Renal cortex interstitium (tissue), 11 donors: ENCODE results near the gene GPR160. TPM values are rescaled to one million over a fixed set of nuclear protein-coding genes. Genes with fewer than 3 reads are reported as not detected.

Experiments used
- DNase-seq, 11 donors: peaks; one replicate each; pipeline ENCODE4 v3.0.0-alpha.2; 2013; ENCODE audit warnings: low read depth in 9 of 11, low spot score in 4 of 11; ENCODE audit errors: extremely low read depth in 1 of 11
- polyA plus RNA-seq, 3 donors: library from polyadenylated mRNA; unstranded; fragments of 120-200 nt; gene quantifications; one replicate each; pipeline ENCODE4 v1.2.1, GENCODE V29; 2013; ENCODE audit not compliant: insufficient read length in 3 of 3

Gene GPR160
- polyA plus RNA-seq, 3 donors: 25.3 to 43.6 (median 32.5) TPM

GRCh38 chr3:170055209-170055608 is 17.4 kb downstream of the GPR160 start:
- DNase-seq: no peak

DNA sequence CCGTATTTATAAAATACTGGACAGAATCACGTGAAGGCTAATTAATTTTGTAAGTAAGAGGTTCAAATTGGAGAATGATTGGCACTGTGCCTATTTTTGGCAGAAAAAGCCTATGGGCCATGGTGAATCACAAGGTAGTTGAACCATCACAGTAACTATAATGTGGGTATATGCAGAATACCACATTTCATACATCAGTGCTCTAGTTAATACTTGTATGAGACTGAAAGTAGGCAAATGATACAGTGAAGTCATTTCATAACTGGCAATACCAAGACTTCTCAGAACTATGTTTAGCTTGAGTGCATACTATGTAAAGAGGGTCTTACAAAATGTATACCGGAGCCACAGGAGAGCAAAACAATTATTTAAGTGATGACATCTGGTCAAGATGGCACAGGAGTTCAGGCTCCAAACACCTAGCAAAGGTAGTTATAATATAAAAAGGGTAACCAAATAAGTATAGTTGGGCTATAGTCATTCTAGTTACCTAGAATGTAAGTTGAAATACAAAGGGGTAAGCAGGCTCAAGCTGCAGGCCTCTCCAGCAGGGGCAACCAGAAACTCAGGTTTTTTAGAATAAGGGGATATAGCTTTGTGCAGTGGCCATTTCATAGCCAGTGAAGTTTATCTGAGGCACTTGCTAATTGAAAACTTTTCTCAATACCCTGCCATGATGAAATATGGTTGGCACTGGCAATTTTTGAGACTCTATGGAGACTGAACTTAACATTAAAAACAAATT is 19.1 kb downstream of the GPR160 start:
- DNase-seq: no peak

GRCh38 chr3:170057550-170057949 is 19.8 kb downstream of the GPR160 start:
- DNase-seq: no peak

- DNase-seq: no peak
Observed at GRCh38 chr3:170058127-170058526, 20.3 kb downstream of the GPR160 start.

DNA sequence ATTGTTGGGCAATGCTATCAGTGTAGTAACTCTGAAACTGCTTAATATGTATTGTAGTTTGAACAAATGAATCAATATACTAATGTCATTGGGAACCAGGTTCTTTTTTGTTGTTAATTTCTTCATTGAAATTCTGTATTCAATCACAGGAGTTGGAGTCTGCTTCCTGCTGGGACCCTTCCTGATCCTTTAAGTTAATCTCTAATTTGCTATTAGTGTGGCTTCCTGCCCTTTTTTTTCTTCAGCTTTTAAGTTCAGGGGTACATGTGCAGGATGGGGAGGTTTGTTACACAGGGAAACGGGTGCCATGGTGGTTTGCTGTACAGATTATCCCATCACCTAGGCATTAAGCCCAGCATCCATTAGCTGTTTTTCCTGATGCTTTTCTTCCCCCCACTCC is 21.7 kb downstream of the GPR160 start:
- no peak for DNase-seq

DNA sequence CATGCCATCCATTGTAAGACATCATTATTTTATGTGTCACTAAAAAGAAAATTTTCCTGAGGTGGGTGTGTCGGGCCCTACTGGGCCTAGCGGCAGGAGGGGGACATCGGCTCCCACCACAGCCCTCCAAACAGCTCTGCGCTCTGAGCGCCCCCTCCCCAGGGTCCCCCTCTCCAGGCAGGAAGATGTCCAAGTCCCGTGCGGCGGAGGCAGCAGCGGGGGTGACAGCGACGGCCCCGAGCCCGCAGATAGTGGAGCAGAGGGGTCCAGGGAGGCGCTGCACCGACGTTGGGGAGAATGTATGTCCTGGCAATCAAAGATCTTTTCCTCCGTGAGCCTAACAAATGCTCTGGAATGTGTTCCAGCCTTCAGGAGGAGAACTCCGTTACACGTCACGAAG is 24.3 kb downstream of the GPR160 start:
- no peak for DNase-seq

GRCh38 chr3:170062769-170063168 is 25.0 kb downstream of the GPR160 start:
- no peak for DNase-seq

GRCh38 chr3:170063691-170064090 is 25.9 kb downstream of the GPR160 start:
- no peak for DNase-seq

DNA sequence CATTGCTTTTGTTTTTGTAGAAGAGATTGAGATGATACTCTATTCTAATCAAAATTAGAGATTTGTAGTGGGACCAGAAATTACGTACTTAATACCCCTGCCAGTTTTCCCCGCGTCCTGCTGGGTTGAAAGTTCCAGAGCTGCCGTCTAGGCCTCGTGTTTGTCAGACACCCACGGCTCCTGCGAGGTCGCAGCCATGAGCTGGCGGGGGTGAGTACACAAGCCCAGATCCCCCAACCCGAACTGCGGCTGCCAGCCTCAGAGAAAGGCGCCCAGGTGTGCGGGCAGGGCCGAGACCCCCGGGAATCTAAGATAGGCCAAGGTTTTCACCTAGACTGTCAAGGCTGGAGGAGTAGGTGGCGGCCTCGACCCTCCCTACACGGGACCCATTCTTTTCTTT is 26.3 kb downstream of the GPR160 start:
- DNase-seq: no peak

DNA sequence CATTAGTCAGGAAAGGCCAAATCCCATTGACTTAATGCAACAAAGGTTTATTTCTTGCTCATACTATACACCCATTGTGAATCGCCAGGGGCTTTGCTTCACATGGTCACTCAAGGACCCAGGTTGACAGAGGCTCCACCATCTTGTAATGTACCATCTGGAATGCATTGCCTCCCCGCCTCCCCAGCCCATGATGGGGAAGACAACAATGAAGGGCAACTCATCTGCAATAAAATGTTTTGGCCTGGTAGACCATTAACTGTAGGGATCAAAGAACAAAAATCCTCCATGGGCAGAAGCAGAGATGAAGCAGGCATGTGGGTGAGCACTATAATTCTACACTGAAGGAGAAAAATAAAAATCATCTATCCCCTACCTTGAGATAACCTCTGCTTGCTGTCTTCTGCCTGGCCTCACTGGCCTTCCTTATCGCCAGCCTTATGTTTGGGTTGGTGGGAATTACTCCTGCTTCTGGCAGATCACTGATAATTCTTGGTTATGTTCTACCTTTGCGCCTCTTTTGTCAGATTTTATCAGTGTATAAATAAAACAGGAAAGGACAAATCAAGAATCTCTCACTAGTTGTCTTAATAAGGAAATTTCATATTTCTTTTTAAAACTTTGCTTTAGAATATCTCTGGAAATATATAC is 37.8 kb downstream of the GPR160 start:
- DNase-seq: no peak

GRCh38 chr3:170076715-170077238 is 39.0 kb downstream of the GPR160 start:
- no peak for DNase-seq

DNA sequence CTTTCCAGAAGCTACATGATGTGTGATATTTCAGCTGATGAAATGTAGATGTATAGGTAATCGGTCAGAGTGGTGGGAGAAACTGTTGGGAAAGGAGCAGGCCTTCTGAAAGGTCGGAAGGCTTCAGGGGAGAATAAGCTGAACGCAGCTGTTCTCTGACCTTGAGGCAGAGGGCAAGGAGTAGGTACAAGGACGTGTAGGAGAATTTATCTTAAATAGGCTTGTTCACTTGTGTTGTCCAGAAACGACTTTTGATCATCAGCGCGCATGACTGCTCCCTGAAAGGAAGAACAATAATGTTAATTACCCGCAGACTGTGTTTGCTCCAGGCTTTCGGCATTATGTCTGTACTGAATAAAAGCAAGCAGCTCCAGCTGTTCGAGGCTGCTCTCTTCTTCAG is 39.6 kb downstream of the GPR160 start:
- peak in 1 of 11 donors; percentile 14 for DNase-seq

DNA sequence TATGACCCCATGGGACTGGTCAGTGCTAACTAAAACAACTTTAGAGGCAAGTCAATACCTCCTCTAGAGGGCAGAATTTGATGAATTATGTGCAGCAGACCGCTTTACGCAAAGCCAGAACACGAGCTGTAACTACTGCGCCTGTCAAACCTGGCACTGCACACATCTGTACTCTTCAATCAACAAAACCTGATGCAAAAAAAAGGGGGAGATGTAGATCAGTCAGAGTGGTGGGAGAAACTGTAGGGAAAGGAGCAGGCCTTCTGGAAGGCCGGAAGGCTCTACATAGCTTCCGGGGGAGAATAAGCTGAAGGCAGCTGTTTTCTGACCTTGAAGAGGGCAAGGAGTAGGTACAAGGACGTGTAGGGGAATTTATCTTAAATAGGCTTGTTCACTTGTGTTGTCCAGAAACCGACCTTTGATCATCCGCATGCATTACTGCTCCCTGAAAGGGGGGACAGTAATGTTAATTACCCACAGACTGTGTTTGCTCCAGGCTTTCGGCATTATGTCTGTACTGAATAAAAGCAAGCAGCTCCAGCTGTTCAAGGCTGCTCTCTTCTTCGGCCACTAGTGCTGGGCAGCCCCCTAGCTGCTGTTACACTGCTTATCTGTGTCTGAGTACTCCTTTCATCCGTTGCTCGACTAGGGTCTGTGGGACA is 41.0 kb downstream of the GPR160 start:
- DNase-seq: peak in 3 of 11 donors; percentile 14 to 33 (median 15)

GRCh38 chr3:170079536-170080165 is 41.9 kb downstream of the GPR160 start:
- DNase-seq: peak in 3 of 11 donors; percentile 14 to 36 (median 15)

GRCh38 chr3:170080605-170081004 is 42.8 kb downstream of the GPR160 start:
- no peak for DNase-seq

DNA sequence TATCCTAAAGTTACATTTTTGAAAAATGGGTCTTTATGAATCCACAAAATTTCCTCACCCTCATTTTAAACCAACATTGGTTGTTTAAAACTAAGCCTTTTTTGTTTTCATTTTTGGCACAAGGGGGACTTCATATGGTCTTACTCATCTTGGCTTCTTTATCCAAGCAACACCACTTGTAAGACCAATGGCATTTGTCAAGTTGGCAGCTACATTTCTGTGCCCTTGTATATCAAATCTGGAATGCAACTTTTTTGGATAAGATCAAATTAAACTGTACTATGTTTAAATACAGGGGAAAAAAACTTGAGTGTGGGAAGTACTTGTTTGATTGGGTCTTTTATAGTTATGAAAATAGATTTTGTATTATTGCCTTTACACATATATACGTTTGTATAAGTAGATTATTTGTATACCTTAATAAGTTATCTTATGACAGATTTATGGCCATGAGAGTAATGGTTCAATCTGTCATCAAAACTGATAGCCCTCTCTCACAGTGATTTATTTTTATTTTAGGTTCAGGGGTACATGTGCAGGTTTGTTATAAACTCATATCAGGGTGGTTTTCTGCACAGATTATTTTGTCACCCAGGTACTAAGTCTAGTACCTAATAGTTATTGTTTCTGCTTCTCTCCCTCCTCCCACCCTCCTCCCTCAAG is 43.4 kb downstream of the GPR160 start:
- no peak for DNase-seq

DNA sequence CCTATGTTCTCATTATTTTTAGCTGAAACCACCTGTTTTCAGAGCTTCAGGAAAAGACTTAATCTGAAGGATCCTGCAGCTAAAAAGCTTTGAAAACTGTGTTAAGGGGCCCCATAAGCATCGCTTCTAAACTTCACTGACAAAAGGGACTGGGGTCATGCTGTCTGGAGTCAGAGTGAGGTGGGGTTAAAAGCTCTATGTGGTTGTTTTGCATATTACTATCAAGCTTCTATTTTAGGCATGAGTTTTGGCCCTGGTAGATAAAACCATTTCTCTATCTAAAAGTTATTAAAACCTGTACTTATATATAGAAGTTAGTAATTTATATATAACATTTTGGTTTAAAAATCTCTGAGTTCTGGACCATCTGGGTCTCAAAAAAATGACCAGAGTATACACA is 45.5 kb downstream of the GPR160 start:
- DNase-seq: no peak

DNA sequence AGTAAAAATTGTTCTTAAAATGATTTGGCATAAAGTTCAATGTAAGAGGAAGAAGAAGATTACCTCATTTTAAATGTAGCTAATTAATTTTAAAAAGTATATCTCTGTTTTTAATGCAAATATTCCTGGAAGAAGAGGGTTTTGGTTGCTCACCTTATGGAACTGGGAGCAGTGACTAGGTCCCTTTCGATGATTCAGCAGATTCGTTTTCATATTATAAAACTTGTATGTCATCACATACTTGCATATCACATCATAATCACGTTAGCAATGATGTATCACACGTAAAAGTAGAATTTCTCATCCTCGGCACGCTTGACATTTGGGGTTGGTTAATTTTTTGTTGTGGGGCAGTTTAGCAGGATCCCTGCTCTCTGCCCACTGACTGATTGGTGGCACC is 47.6 kb downstream of the GPR160 start:
- DNase-seq: no peak
